HepG2 (cell line): ENCODE results near the gene C2CD3. TPM values are rescaled to one million over a fixed set of nuclear protein-coding genes. Genes with fewer than 3 reads are reported as not detected.

Source experiments
- ATAC-seq: fragments of 200-7000 bp; cut with Tn5 transposase; 3 replicates; pipeline ENCODE4 v1.9.1; 2020; ENCODE audit warnings: mild to moderate bottlenecking, moderate library complexity
- BruUV-seq: library from RNA; stranded (reverse); fragments of 400-500 nt; replicated peaks from 2 replicates; lab custom pipeline; 2021; lab: Mats Ljungman, UMichigan
- CTCF ChIA-PET: fragments of 300-600 bp; formaldehyde crosslinking; extraction: SDS; loops from one replicate; lab custom pipeline; 2021; ENCODE audit warnings: low total read pairs, inconsistent platforms, low intra/inter-chr PET ratio; lab: Yijun Ruan, JAX
- POLR2A ChIA-PET: fragments of 350-600 bp; sonication (Branson Sonifier 250); formaldehyde crosslinking; loops from one replicate; lab custom pipeline; 2020; ENCODE audit warnings: antibody characterized with exemption, inconsistent platforms; lab: Yijun Ruan, JAX
- DNase-seq: peaks from one replicate; pipeline ENCODE4 v3.0.0-alpha.2; 2015; ENCODE audit warnings: low spot score
- FAIRE-seq: peaks from 3 replicates; lab custom pipeline; 2011; peaks lifted over from hg19 to GRCh38; lab: Jason Lieb, UNC
- H2AFZ ChIP-seq: one replicate; pipeline ENCODE4 v1.6.1; 2011; ENCODE audit warnings: low read length, inconsistent platforms
- H3K27ac ChIP-seq: fragments of 300-600 bp; 3 replicates; pipeline ENCODE4 v1.8.0; 2011; ENCODE audit warnings: mixed run types, mild to moderate bottlenecking, mixed read lengths, low read length, inconsistent platforms; ENCODE audit not compliant: insufficient read depth; ENCODE audit errors: extremely low read length
- H3K27me3 ChIP-seq, 2 experiments: fragments of 200-600 bp in 1 of 2; 2 replicates in 1 of 2; 3 replicates in 1 of 2; pipeline versions ENCODE4 v1.6.0 to v1.8.0; 2011; ENCODE audit warnings: low read length in 2 of 2, mild to moderate bottlenecking in 2 of 2, moderate library complexity in 2 of 2, inconsistent platforms in 1 of 2; ENCODE audit not compliant: insufficient read depth in 2 of 2, control insufficient read depth in 1 of 2
- H3K36me3 ChIP-seq, 2 experiments: fragments of 200-600 bp in 1 of 2; replicated peaks in 1 of 2; 2 replicates in 1 of 2; 3 replicates in 1 of 2; pipeline versions ENCODE4 v1.5.1 to v1.8.0; 2011; ENCODE audit warnings: low read length in 2 of 2, inconsistent platforms in 1 of 2; ENCODE audit not compliant: insufficient read depth in 2 of 2, control insufficient read depth in 1 of 2
- H3K4me1 ChIP-seq: 2 replicates; pipeline ENCODE4 v1.5.1; 2012; ENCODE audit warnings: low read length, inconsistent platforms; ENCODE audit not compliant: insufficient read depth
- H3K4me2 ChIP-seq: 2 replicates; pipeline ENCODE4 v1.6.0; 2011; ENCODE audit warnings: low read depth, low read length, inconsistent platforms
- H3K4me3 ChIP-seq, 3 experiments: fragments of 200-600 bp in 1 of 3; sonication (generic), shearing (Covaris generic) in 1 of 3; replicated peaks in 1 of 3; 2 replicates each; pipeline ENCODE4 v1.5.1; 2011 to 2016; ENCODE audit warnings: low read length in 3 of 3, inconsistent platforms in 2 of 3, low read depth in 2 of 3, mild to moderate bottlenecking in 2 of 3, control low read depth in 1 of 3, mixed read lengths in 1 of 3; ENCODE audit not compliant: insufficient read depth in 1 of 3
- H3K79me2 ChIP-seq: one replicate; pipeline ENCODE4 v1.6.1; 2011; ENCODE audit warnings: low read length, inconsistent platforms; ENCODE audit not compliant: insufficient read depth
- H3K9ac ChIP-seq: 2 replicates; pipeline ENCODE4 v1.6.0; 2011; ENCODE audit warnings: mild to moderate bottlenecking, low read depth, low read length, inconsistent platforms; ENCODE audit not compliant: insufficient read depth
- H3K9me3 ChIP-seq: 2 replicates; pipeline ENCODE4 v1.5.1; 2012; ENCODE audit warnings: mild to moderate bottlenecking, low read length
- H4K20me1 ChIP-seq: 2 replicates; pipeline ENCODE4 v1.6.0; 2011; ENCODE audit warnings: inconsistent platforms, mild to moderate bottlenecking, low read length, moderate library complexity; ENCODE audit not compliant: insufficient read depth
- AFF4 ChIP-seq: sonication (generic); formaldehyde crosslinking; IDR thresholded peaks from 2 replicates; pipeline ENCODE4 v1.4.0; 2020; ENCODE audit warnings: missing genetic modification reagents
- CTCF ChIP-seq: sonication (generic); formaldehyde crosslinking; IDR thresholded peaks from 2 replicates; pipeline ENCODE4 v1.5.0; 2020; ENCODE audit warnings: mild to moderate bottlenecking, missing genetic modification reagents, moderate library complexity
- EZH2 ChIP-seq: conservative IDR thresholded peaks from 2 replicates; pipeline ENCODE4 v1.6.1; 2012; ENCODE audit warnings: mild to moderate bottlenecking, low read depth, low read length, moderate library complexity
- GFI1 ChIP-seq: sonication (generic); formaldehyde crosslinking; IDR thresholded peaks from 2 replicates; pipeline ENCODE4 v1.5.0; 2020; ENCODE audit warnings: missing genetic modification reagents, mild to moderate bottlenecking, borderline replicate concordance
- MYNN ChIP-seq: sonication (generic); formaldehyde crosslinking; IDR thresholded peaks from 2 replicates; pipeline ENCODE4 v1.4.0; 2020; ENCODE audit warnings: mild to moderate bottlenecking, low read depth, missing genetic modification reagents
- STAG1 ChIP-seq: sonication (generic); formaldehyde crosslinking; IDR thresholded peaks from 2 replicates; pipeline ENCODE4 v1.4.0; 2020; ENCODE audit warnings: missing genetic modification reagents
- TCF12 ChIP-seq, 2 experiments: fragments of 450-650 bp in 1 of 2; sonication (generic) in 1 of 2; formaldehyde crosslinking in 1 of 2; IDR thresholded peaks; 2 replicates each; pipeline versions ENCODE4 v1.6.1 to v1.8.0; 2017 to 2022; ENCODE audit warnings: antibody characterized with exemption in 1 of 2, mild to moderate bottlenecking in 1 of 2, missing genetic modification reagents in 1 of 2, moderate library complexity in 1 of 2
- ZFP90 ChIP-seq: sonication (generic); formaldehyde crosslinking; IDR thresholded peaks from 2 replicates; pipeline ENCODE4 v1.8.0; 2022; ENCODE audit warnings: missing genetic modification reagents, mild to moderate bottlenecking, inconsistent platforms, borderline replicate concordance
- ZMAT3 ChIP-seq: sonication (generic); formaldehyde crosslinking; conservative IDR thresholded peaks from 2 replicates; pipeline ENCODE4 v1.7.0; 2021; ENCODE audit warnings: missing genetic modification reagents
- ZNF30 ChIP-seq: sonication (generic); formaldehyde crosslinking; IDR thresholded peaks from 2 replicates; pipeline ENCODE4 v1.5.0; 2020; ENCODE audit warnings: mild to moderate bottlenecking, missing genetic modification reagents
- WGBS: methylation state at CpG from one replicate; pipeline ENCODE4 v1.1.6; 2017; ENCODE audit warnings: low lambda C conversion rate; 5-methylcytosine and 5-hydroxymethylcytosine counted together
- in situ Hi-C: cut with HindIII; loops from 2 replicates; pipeline ENCODE4 v1.10.0; 2017; ENCODE audit warnings: low pct_unique_long_range_greater_than_20kb; ENCODE audit not compliant: extremely low pct_ligation_motif_present
- intact Hi-C: fragments of 100-400 bp; cut with micrococcal nuclease; formaldehyde crosslinking; loops from one replicate; pipeline ENCODE4 v1.10.0; 2022; ENCODE audit not compliant: unreplicated experiment
- polyA plus RNA-seq, 8 experiments: library from polyadenylated mRNA; depleted of rRNA in 3 of 8; stranded (reverse) in 7 of 8; unstranded in 1 of 8; fragments of >200 nt; fragmentation: Illumina TruSeq in 4 of 8; extraction: Trizol in 4 of 8; gene quantifications; 2 replicates each; pipeline versions ENCODE4 v1.2.1 to v1.2.3, GENCODE V29; 2011 to 2016; ENCODE audit warnings: low read depth in 4 of 8, missing spikeins in 1 of 8, mixed read lengths in 1 of 8; ENCODE audit not compliant: insufficient read depth in 1 of 8
- total RNA-seq, 5 experiments: library from RNA; depleted of rRNA; stranded (reverse); fragments of >200 nt; fragmentation: Illumina TruSeq; extraction: Trizol; gene quantifications; 2 replicates each; pipeline ENCODE4 v1.2.3, GENCODE V29; 2016; ENCODE audit warnings: low read depth in 1 of 5

C2CD3 gene
- total and polyA plus RNA-seq, 2 of the 13 experiments (the other 11 are each of a cell fraction or from before 2014, with no cell fraction given) = 5.5 to 6.4 TPM

GRCh38 chr11:74035264-74035663 is 135.5 kb downstream of the C2CD3 start:
- Histone ChIP-seq H3K9me3 (no peaks in the 10 kb centered on the region), H3K9ac (no peak overlapping the region), H3K4me2 (no peak overlapping the region), H3K4me3 (no peak overlapping the region), H3K27me3 (no peaks in the 10 kb centered on the region), H3K79me2 (no peaks in the 10 kb centered on the region), H3K4me1 (peaks cover 19% of the 10 kb centered on the region), H3K27ac (no peak overlapping the region), H2AFZ (no peak overlapping the region), H3K36me3 (peaks cover 6 to 14% of the 10 kb centered on the region in 2 experiments; a peak in 4 of 5 replicates), H4K20me1 (no peaks in the 10 kb centered on the region)
- in situ Hi-C loops = no loop called here
- BruUV-seq = no TSS peak
- ChIA-PET POLR2A (interaction anchor here (0.8 kb wide), 1 partner anchor 16 kb away, joined by 3 read pairs; no protein-coding TSS in a partner anchor), CTCF (no interaction called here)
- WGBS = 81% methylated on average over 1 of the region's 1 CpG
- DNase-seq (no peak), FAIRE-seq (no peak), ATAC-seq (no peak)
- TF ChIP-seq ZFP90 = no peak
- no peak for TF ChIP-seq ZNF30 (CRISPR knock-in tag)
- no peak for TF ChIP-seq GFI1 (CRISPR knock-in tag)
- TF ChIP-seq ZMAT3 (CRISPR knock-in tag) = no peak
- intact Hi-C loops = no loop called here

- H3K27ac ChIP-seq = no peak overlapping the region
- TF ChIP-seq CTCF (CRISPR knock-in tag) = peak; percentile 43
- no peak for TF ChIP-seq AFF4 (CRISPR knock-in tag)
- TF ChIP-seq TCF12 (IDR thresholded peaks at IDR 0.05) = no peak
- TF ChIP-seq TCF12 (CRISPR knock-in tag; IDR thresholded peaks at IDR 0.05) = no peak
- no peak for TF ChIP-seq MYNN
- TF ChIP-seq STAG1 (CRISPR knock-in tag) = peak; percentile 41
- no peak for TF ChIP-seq EZH2
- TF ChIP-seq, all 625 proteins: peak for 2
- in situ Hi-C loops (no loop called here), intact Hi-C loops (no loop called here)
- ATAC-seq (no peak; the same call in 2 of the 3 replicates), DNase-seq (no peak), FAIRE-seq (no peak)
- Histone ChIP-seq H3K36me3 (peaks cover 6 to 14% of the 10 kb centered on the region in 2 experiments; a peak in 4 of 5 replicates), H3K9me3 (no peaks in the 10 kb centered on the region), H3K79me2 (no peaks in the 10 kb centered on the region), H3K4me1 (peaks cover 19% of the 10 kb centered on the region), H3K27me3 (no peaks in the 10 kb centered on the region), H3K9ac (no peak overlapping the region), H3K4me2 (no peak overlapping the region), H4K20me1 (no peaks in the 10 kb centered on the region), H2AFZ (no peak overlapping the region), H3K4me3 (no peak overlapping the region)
- 100% methylated on average over 1 of the region's 3 CpGs for WGBS
- ChIA-PET POLR2A (interaction anchor here (0.9 kb wide), 1 partner anchor 14 kb away, joined by 3 read pairs; no protein-coding TSS in a partner anchor), CTCF (no interaction called here)
- no TSS peak for BruUV-seq
These were observed 137.8 kb downstream of the C2CD3 start for GRCh38 chr11:74033046-74033445.
